T47D (cell line): ENCODE results near the gene GJB2.

ENCODE experiments used
- DNase-seq, 2 experiments: peaks; one replicate each; pipeline versions ENCODE4 v3.0.0 to v3.0.0-alpha.2; 2011 to 2012; ENCODE audit warnings: low read depth in 1 of 2, low spot score in 1 of 2
- JUND ChIP-seq: IDR thresholded peaks from 2 replicates; pipeline ENCODE4 v1.6.1; 2012; ENCODE audit warnings: low read depth
- in situ Hi-C: cut with HindIII; loops from 2 replicates; pipeline ENCODE4 v1.10.0; 2016; ENCODE audit warnings: low sequenced_read_pairs, low pct_unique_long_range_greater_than_20kb

GJB2 gene

GRCh38 chr13:20175406-20175794 lies 17.3 kb downstream of the GJB2 start:
- DNase-seq, result no peak
- in situ Hi-C loops, result loop anchor here (25.0 kb wide), 1 partner anchor 312 kb away; no protein-coding TSS in a partner anchor
- no peak for TF ChIP-seq JUND

- in situ Hi-C loops, result loop anchor here (25.0 kb wide), 1 partner anchor 312 kb away; no protein-coding TSS in a partner anchor
- no peak for TF ChIP-seq JUND
- peak in 1 of 2 experiments; percentile 56 for DNase-seq
These were observed 17.9 kb downstream of the GJB2 start for GRCh38 chr13:20174656-20175405.

GRCh38 chr13:20173116-20173746 lies 19.5 kb downstream of the GJB2 start:
- in situ Hi-C loops, result no loop called here
- DNase-seq, result no peak
- TF ChIP-seq JUND, result no peak

GRCh38 chr13:20171364-20171763 lies 21.4 kb downstream of the GJB2 start:
- in situ Hi-C loops, result no loop called here
- DNase-seq, result peak; percentile 49 to 83
- TF ChIP-seq JUND, result 0 out of 2 replicates have a peak, but pooled peaks have one; percentile 51

- no peak for TF ChIP-seq JUND
- DNase-seq, result no peak
- in situ Hi-C loops, result no loop called here
These were observed 21.8 kb downstream of the GJB2 start for GRCh38 chr13:20170921-20171320.

- DNase-seq, result no peak
- in situ Hi-C loops, result no loop called here
- TF ChIP-seq JUND, result no peak
These were observed 24.3 kb downstream of the GJB2 start for GRCh38 chr13:20168396-20168795.

- TF ChIP-seq JUND, result no peak
- in situ Hi-C loops, result no loop called here
- peak in 1 of 2 experiments; percentile 52 for DNase-seq
These were observed 27.1 kb downstream of the GJB2 start for GRCh38 chr13:20165417-20166257.

GRCh38 chr13:20161951-20162300 lies 30.8 kb downstream of the GJB2 start:
- in situ Hi-C loops, result no loop called here
- TF ChIP-seq JUND, result no peak
- DNase-seq, result no peak

GRCh38 chr13:20161275-20161950 lies 31.3 kb downstream of the GJB2 start:
- in situ Hi-C loops, result no loop called here
- no peak for TF ChIP-seq JUND
- DNase-seq, result no peak

GRCh38 chr13:20160306-20161274 lies 32.1 kb downstream of the GJB2 start, which contains the start of gene GJA3:
Gene GJA3 (minus strand): TSS chr13:20161052. CDS start chr13:20143288, 17,764 bp downstream.
- peak; percentile 30 to 31 for DNase-seq
- in situ Hi-C loops, result no loop called here
- TF ChIP-seq JUND, result no peak

GRCh38 chr13:20159646-20160305 lies 33.0 kb downstream of the GJB2 start:
- in situ Hi-C loops, result no loop called here
- no peak for DNase-seq
- no peak for TF ChIP-seq JUND
